ENCODE data around the gene LRRC3. TPM values are rescaled to one million over a fixed set of nuclear protein-coding genes. Genes with fewer than 3 reads are reported as not detected.
A peak's percentile ranks its signal among the peaks of the same experiment; 100 is the strongest.

Gene LRRC3
- total RNA-seq, 4 donors from 2014 or later = 3.9 to 6.2 (median 4.7) TPM

GRCh38 chr21:44449473-44450363, 5.6 kb upstream of the LRRC3 start:
- H3K4me1 ChIP-seq = no peaks in the 10 kb centered on the region
- TF ChIP-seq EP300 (IDR thresholded peaks at IDR 0.05) (no peak), CTCF (IDR thresholded peaks at IDR 0.05) (no peak), POLR2A (IDR thresholded peaks at IDR 0.05) (no peak), POLR2AphosphoS5 (IDR thresholded peaks at IDR 0.05) (no peak)
- no peaks in the 10 kb centered on the region for H3K9me3 ChIP-seq
- H3K27ac ChIP-seq = no peak overlapping the region
- H3K27me3 ChIP-seq = peaks cover 33% of the 10 kb centered on the region
- peak; percentile 35 to 46 for DNase-seq (ENCODE audit: low spot score in 2 of 2)
- H3K4me3 ChIP-seq = no peak overlapping the region
- 53% methylated on average over 22 of the region's 28 CpGs for WGBS
- no peaks in the 10 kb centered on the region for H3K36me3 ChIP-seq

GRCh38 chr21:44450402-44450801, 4.9 kb upstream of the LRRC3 start:
- 83% methylated on average over 8 of the region's 14 CpGs for WGBS
- no peak for TF ChIP-seq POLR2AphosphoS5 (IDR thresholded peaks at IDR 0.05)
- TF ChIP-seq CTCF (IDR thresholded peaks at IDR 0.05) = no peak
- no peak for TF ChIP-seq POLR2A (IDR thresholded peaks at IDR 0.05)
- TF ChIP-seq EP300 (IDR thresholded peaks at IDR 0.05) = no peak

GRCh38 chr21:44450999-44451398, 4.3 kb upstream of the LRRC3 start:
- H3K9me3 ChIP-seq = no peaks in the 10 kb centered on the region
- no peaks in the 10 kb centered on the region for H3K36me3 ChIP-seq
- H3K27me3 ChIP-seq = peaks cover 28% of the 10 kb centered on the region
- peaks cover 2% of the 10 kb centered on the region for H3K4me1 ChIP-seq
- no peak overlapping the region for H3K4me3 ChIP-seq
- H3K27ac ChIP-seq = no peak overlapping the region
- WGBS = 83% methylated on average over 14 of the region's 14 CpGs
- TF ChIP-seq EP300 (IDR thresholded peaks at IDR 0.05) (no peak), POLR2A (IDR thresholded peaks at IDR 0.05) (no peak), POLR2AphosphoS5 (IDR thresholded peaks at IDR 0.05) (no peak), CTCF (IDR thresholded peaks at IDR 0.05) (no peak)
- peak; percentile 43 to 76 for DNase-seq (ENCODE audit: low spot score in 2 of 2)

More at GRCh38 chr21:44450402-44450801, 4.9 kb upstream of the LRRC3 start:
- Histone ChIP-seq H3K36me3 (no peaks in the 10 kb centered on the region), H3K9me3 (no peaks in the 10 kb centered on the region), H3K27ac (no peak overlapping the region), H3K4me3 (no peak overlapping the region), H3K4me1 (no peaks in the 10 kb centered on the region), H3K27me3 (peaks cover 30% of the 10 kb centered on the region)
- DNase-seq (ENCODE audit: low spot score in 2 of 2) = peak; percentile 44 to 47

- TF ChIP-seq EP300 (IDR thresholded peaks at IDR 0.05) (no peak), POLR2A (IDR thresholded peaks at IDR 0.05) (no peak), CTCF (IDR thresholded peaks at IDR 0.05) (no peak), POLR2AphosphoS5 (IDR thresholded peaks at IDR 0.05) (no peak)
- 94% methylated on average over 3 of the region's 3 CpGs for WGBS
- H3K27ac ChIP-seq = no peak overlapping the region
- no peaks in the 10 kb centered on the region for H3K36me3 ChIP-seq
- no peak overlapping the region for H3K4me3 ChIP-seq
- H3K9me3 ChIP-seq = no peaks in the 10 kb centered on the region
- peaks cover 19% of the 10 kb centered on the region for H3K27me3 ChIP-seq
- no peak for DNase-seq (ENCODE audit: low spot score in 2 of 2)
- H3K4me1 ChIP-seq = peaks cover 9% of the 10 kb centered on the region
These were observed 2.2 kb upstream of the LRRC3 start for GRCh38 chr21:44453120-44453519.

GRCh38 chr21:44454058-44454457, 1.3 kb upstream of the LRRC3 start:
- no peak overlapping the region for H3K27ac ChIP-seq
- no peaks in the 10 kb centered on the region for H3K9me3 ChIP-seq
- 89% methylated on average over 5 of the region's 5 CpGs for WGBS
- peaks cover 14% of the 10 kb centered on the region for H3K27me3 ChIP-seq
- no peak overlapping the region for H3K4me3 ChIP-seq
- peaks cover 9% of the 10 kb centered on the region for H3K4me1 ChIP-seq
- no peak for TF ChIP-seq CTCF (IDR thresholded peaks at IDR 0.05)
- no peak for TF ChIP-seq POLR2A (IDR thresholded peaks at IDR 0.05)
- TF ChIP-seq EP300 (IDR thresholded peaks at IDR 0.05) = no peak
- no peak for TF ChIP-seq POLR2AphosphoS5 (IDR thresholded peaks at IDR 0.05)
- H3K36me3 ChIP-seq = no peaks in the 10 kb centered on the region
- DNase-seq (ENCODE audit: low spot score in 2 of 2) = no peak

Data from suprapubic skin (tissue), 4 donors.